Urinary bladder (tissue), 4 donors: ENCODE data around the gene OPTN. TPM values are rescaled to one million over a fixed set of nuclear protein-coding genes. Genes with fewer than 3 reads are reported as not detected.
"Not testable (repeated sequence)": the region's sequence is repeated elsewhere in the genome, so short reads cannot be mapped to it uniquely, and the experiment has no call there.

Experiments
- DNase-seq: peaks from one replicate; pipeline ENCODE4 v3.0.0-alpha.2; 2015; ENCODE audit errors: extremely low spot score
- H3K27ac ChIP-seq: one replicate; pipeline ENCODE4 v1.5.1; 2013; ENCODE audit warnings: low read depth, mild to moderate bottlenecking, moderate library complexity
- H3K36me3 ChIP-seq: one replicate; pipeline ENCODE4 v1.6.1; 2013; ENCODE audit warnings: mild to moderate bottlenecking, moderate library complexity; ENCODE audit not compliant: insufficient read depth
- H3K4me1 ChIP-seq: one replicate; pipeline ENCODE4 v1.6.1; 2013; ENCODE audit warnings: mild to moderate bottlenecking, moderate library complexity; ENCODE audit not compliant: insufficient read depth
- H3K4me3 ChIP-seq: one replicate; pipeline ENCODE4 v1.5.1; 2013; ENCODE audit warnings: low read depth, low read length
- WGBS: extraction: QIAGEN DNeasy Blood & Tissue Kit; methylation state at CpG from one replicate; pipeline ENCODE4 v1.1.7; 2013; 5-methylcytosine and 5-hydroxymethylcytosine counted together
- polyA plus RNA-seq: library from polyadenylated mRNA; stranded (reverse); fragments of 200-250 nt; gene quantifications from one replicate; pipeline ENCODE4 v1.2.3, GENCODE V29; 2013
- total RNA-seq: library from RNA; depleted of rRNA; stranded (reverse); fragments of >200 nt; gene quantifications from one replicate; pipeline ENCODE4 v1.2.3, GENCODE V29; 2014
- donor health status: healthy with polysubstance abuse.
- donor health status: healthy.

Gene OPTN
- total and polyA plus RNA-seq, 2 donors: 38.5 to 54.9 TPM

DNA sequence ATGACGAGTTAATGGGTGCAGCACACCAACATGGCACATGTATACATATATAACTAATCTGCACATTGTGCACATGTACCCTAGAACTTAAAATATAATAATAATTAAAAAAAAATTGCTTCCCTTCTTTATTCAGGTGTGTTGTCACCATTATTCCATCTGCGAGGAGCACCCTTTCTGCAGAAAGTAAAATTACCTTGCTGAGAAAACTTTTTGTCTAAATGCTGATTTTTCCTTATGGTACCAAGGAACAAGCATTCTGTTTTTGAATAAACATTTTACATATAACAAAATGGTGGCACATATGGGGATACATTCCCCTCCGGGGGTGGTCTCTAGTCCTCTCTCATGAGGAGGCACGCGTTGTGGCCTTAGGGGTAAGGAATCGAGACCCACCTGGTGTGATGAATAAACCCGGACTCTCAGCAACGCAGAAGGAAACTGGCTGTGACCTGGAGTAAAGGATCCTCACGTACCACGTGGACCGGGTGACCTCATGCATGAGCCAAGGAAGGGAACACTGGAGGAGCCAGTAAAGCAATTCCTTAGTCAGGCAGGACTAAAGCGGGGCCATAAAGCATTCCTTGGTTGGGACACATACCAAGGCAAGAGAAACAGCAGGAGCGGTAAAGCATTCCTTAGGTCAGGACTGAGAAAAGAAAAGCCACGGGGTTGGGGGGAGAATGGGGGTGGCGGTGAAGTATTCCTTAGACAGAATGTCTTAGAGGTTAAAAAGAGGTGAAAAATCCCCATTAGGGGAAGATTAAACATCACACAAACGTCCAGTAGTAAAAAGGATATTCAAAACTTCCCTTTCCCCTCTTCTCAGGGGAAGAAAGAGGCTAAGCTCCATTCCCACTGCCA lies 20.8 kb upstream of the OPTN start:
- Histone ChIP-seq H3K4me1 (no peaks in the 10 kb centered on the region), H3K4me3 (no peak overlapping the region), H3K27ac (no peak overlapping the region), H3K36me3 (no peaks in the 10 kb centered on the region)
- WGBS: 87% methylated on average over 16 of the region's 16 CpGs
- no peak for DNase-seq

DNA sequence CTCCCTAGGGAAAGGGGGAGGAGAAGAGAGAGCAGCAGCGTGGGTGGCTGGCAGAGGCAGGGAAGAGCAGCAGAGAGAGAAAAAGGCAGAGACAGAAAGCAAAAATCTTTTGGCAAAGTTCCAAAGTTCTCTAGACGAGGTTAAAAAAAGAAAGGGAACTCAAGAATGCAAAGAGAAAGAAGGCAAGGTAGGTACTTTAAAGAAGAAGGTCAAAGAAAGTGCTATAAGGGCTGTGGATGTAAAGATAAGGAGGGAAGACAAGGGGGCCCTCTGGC lies 20.2 kb upstream of the OPTN start:
- Histone ChIP-seq H3K27ac (no peak overlapping the region), H3K4me1 (no peaks in the 10 kb centered on the region), H3K4me3 (no peak overlapping the region), H3K36me3 (no peaks in the 10 kb centered on the region)
- WGBS: 19% methylated on average over 2 of the region's 2 CpGs
- DNase-seq: no peak

DNA sequence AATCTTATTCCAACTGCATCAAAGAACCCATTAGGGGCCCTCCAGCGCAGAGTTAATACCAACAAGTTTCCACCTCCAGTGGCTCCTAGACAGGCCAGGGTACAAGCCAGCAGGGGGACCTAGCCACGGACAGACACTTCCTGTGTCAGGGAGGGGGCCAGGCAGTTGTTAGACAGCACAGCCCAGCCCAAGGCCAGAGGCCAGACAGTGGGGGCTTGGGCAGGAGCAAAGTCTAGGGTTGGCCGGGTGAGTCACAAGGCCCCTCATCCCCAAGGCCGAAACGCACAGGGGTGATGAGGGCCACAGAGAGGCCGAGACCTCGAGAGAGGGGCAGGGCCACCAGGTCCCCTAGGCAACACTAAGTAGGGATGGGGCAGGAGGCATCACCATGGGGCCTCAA lies 19.3 kb upstream of the OPTN start:
- H3K4me3 ChIP-seq: no peak overlapping the region
- H3K27ac ChIP-seq: no peak overlapping the region
- WGBS: 78% methylated on average over 7 of the region's 7 CpGs
- no peaks in the 10 kb centered on the region for H3K36me3 ChIP-seq
- no peak for DNase-seq
- no peaks in the 10 kb centered on the region for H3K4me1 ChIP-seq

DNA sequence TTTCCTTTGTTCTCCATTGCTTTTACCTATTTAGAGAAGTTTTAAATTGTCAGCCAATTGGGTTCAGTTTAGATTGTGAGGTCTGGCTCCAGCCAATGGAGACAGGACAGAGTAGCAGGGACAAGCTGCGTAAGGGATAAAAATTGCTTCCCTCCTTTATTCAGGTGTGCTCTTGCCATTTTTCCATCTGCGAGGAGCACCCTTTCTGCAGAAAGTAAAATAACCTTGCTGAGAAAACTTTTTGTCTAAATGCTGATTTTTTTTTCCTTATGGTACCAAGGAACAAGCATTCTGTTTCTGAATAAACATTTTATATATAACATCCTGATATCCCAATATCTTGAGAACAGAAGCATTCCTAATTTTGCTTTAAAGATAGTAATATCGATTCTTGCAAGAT lies 16.3 kb upstream of the OPTN start:
- DNase-seq, H3K4me1 ChIP-seq, H3K36me3 ChIP-seq, H3K4me3 ChIP-seq, H3K27ac ChIP-seq: not testable (repeated sequence)
- 95% methylated on average over 3 of the region's 3 CpGs for WGBS

DNA sequence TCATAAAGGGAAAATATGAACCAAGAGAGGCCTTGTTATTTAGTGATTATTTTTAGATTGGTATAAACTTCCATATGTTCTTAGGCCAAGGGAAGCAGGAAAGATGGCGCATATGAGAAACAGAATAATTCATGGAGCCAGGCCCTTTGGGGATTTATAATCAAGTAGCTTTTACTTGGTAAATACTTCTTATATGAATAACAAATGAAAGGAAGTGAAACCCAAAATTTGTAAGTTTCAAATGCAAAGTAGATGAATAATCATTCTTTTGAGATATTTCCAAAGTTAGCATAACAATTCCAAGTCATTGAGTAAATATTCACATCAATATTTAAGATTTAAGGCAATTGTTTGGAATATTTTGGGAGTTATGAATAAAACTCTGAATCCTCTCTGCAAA lies 13.9 kb upstream of the OPTN start:
- no peak for DNase-seq
- Histone ChIP-seq H3K4me3 (no peak overlapping the region), H3K4me1 (no peaks in the 10 kb centered on the region), H3K27ac (no peak overlapping the region), H3K36me3 (no peaks in the 10 kb centered on the region)
- 96% methylated on average over 1 of the region's 1 CpG for WGBS

DNA sequence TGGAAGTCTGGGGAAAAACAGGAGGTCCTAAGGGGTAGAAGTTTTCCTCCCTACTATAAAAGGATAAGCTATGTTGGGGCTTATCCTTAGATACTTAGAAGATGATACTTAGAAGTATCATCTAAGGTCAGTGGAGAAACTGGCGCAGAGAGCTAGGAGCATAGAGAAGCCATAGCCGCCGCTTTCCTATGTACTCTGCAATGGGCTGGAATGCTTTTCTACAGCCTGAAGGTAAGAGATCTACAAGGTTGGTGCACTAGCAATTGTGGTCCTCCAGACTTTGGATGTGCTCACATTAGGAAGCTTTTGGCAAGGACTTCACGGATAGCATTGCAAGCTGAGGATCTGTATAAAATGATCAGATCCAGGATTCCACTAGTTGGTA lies 12.4 kb upstream of the OPTN start:
- Histone ChIP-seq H3K27ac (no peak overlapping the region), H3K4me3 (no peak overlapping the region), H3K4me1 (no peaks in the 10 kb centered on the region), H3K36me3 (no peaks in the 10 kb centered on the region)
- no peak for DNase-seq
- 92% methylated on average over 4 of the region's 4 CpGs for WGBS

DNA sequence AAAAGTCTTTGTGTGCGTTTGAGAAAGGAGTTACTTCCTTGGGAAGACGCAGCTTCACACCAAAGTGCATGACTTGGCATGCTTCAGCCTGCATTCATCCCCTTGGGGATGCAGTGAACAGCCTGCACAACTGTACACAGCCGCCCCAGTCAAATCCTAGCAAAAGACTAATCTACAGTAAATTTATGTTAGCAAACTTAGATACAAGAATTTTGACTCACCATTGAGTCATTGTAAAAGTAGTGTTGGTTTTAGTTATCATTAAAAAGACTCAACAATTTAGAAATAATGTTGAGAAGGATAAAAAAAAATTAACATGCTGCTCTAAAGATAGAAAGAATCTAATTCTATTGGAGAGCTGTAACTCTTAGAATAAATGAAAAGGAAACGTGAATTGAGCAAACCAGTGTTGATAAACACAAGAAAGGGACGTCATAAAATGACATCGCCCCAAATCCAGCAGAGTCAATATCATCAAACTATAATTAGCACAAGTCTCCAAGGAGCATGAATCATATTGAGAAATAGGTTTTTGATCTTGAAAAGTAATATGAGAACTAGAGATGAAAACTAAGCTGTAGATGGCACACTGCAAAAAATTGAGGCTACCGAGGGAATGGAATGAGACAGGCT lies 11.9 kb upstream of the OPTN start:
- Histone ChIP-seq H3K27ac (no peak overlapping the region), H3K36me3 (no peaks in the 10 kb centered on the region), H3K4me3 (no peak overlapping the region), H3K4me1 (no peaks in the 10 kb centered on the region)
- DNase-seq: no peak
- 48% methylated on average over 7 of the region's 7 CpGs for WGBS

DNA sequence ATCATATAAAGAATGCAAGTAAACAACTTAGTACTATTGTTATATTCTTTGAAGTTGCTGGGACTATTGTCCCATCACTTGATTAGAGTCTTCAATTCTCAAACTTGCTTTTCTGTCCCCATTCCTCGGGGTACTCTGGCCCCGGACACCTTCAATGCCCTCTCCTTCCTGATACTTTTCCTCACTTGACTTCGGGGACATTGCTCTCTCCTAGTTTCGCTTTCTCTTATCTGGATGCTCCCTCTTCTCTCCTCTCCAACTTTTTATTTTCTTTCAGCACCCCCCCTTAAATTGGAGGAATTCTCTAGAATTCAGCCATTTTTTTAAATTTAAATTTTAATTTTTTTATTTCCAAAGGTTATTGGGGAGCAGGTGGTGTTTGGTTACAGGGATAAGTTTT lies 10.6 kb upstream of the OPTN start:
- Histone ChIP-seq H3K36me3 (no peaks in the 10 kb centered on the region), H3K4me1 (no peaks in the 10 kb centered on the region), H3K27ac (no peak overlapping the region), H3K4me3 (no peak overlapping the region)
- WGBS: 90% methylated on average over 4 of the region's 4 CpGs
- no peak for DNase-seq

DNA sequence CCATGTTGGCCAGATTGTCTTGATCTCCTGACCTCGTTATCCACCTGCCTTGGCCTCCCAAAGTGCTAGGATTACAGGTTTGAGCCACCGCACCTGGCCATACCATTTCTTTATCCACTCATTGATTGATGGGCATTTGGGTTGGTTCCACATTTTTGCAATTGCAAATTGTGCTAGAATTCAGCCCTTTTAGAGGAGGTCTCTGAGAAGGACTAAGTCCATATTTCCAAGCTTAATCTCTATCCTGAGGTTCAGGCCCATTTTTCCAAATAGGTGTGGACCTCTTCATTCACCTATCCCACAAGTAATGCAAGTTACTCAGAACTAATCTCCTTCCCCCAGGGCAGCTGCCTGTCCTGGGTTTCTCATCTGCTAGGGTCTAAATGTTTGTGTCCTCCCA lies 9.7 kb upstream of the OPTN start:
- no peak for DNase-seq
- Histone ChIP-seq H3K27ac (no peak overlapping the region), H3K4me1 (no peaks in the 10 kb centered on the region), H3K36me3 (no peaks in the 10 kb centered on the region), H3K4me3 (no peak overlapping the region)
- 89% methylated on average over 2 of the region's 2 CpGs for WGBS

DNA sequence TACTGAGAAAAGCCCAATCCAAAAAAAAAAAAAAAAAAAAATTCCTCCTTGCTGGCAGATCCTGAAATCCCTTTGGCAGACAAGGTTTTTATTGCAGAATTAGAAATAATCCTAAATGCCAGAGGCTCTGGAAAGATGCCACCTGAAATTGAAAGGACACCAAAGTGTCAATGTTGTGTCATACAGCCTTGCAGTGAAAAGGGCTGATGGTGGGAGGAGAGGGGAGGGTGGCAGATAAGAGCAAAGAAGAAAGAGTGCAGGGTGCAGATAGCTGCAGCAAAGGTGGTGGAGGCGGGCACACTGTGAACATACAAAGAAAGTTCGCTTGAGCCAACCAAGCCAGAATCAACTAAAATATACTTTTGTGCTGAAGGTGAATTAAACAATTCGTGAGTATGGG lies 8.2 kb upstream of the OPTN start:
- no peak for DNase-seq
- H3K36me3 ChIP-seq: no peaks in the 10 kb centered on the region
- no peaks in the 10 kb centered on the region for H3K4me1 ChIP-seq
- no peak overlapping the region for H3K4me3 ChIP-seq
- 74% methylated on average over 3 of the region's 3 CpGs for WGBS
- no peak overlapping the region for H3K27ac ChIP-seq

DNA sequence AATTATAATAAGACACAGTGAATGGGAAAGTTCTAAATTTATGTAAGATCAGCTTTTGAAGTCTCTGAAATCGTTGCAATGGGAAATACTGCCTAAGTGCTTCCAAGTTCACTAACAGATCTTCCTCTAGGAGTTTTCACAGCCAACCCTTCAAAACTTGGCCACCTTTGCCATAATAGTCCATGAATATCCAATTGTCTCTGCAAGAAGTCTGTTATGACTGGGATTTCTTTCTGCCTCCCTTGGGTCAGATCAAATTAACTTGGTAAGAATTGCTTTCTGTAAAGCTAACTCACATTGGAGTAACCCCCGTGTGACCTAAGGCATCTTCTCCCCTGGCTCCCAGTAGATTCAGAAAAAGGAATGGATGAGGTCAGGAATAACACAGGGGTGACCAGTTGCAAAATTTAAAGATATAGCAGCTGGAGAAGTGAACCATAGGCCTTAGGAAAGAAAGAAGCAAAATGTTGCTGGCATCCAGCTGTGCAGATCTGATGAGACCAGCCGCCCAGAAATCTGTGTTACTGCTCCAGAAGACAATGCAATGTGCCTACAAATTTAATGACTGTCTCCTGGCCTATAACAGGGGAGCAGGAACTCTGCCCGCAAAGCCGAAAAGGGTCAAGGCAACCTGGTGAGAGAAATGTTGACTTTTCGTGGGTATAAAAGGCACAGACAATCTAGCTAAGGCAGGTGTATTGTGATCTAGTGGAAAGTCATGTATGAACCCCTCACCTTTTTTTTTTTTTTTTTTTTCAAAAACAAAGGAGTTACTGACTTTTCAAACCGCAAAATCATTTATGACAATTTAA lies 7.5 kb upstream of the OPTN start:
- Histone ChIP-seq H3K27ac (no peak overlapping the region), H3K4me3 (no peak overlapping the region), H3K36me3 (no peaks in the 10 kb centered on the region), H3K4me1 (no peaks in the 10 kb centered on the region)
- peak; percentile 26 for DNase-seq
- 70% methylated on average over 7 of the region's 7 CpGs for WGBS

DNA sequence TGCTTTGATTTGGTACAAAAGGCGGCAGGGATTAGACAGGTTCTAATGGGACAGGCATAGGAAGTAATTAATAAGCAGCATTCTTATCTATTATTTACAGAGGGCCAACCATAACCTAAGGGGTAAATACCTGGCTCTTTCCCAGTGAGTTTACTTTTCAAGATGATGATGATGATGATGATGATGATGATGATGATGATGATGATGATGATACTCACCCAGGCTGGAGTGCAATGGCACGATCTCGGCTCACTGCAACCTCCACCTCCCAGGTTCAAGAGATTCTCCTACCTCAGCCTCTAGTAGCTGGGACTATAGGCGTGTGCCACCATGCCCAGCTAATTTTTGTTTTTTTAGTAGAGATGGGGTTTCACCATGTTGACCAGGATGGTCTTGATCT lies 5.9 kb upstream of the OPTN start:
- H3K4me1 ChIP-seq, H3K36me3 ChIP-seq, H3K27ac ChIP-seq, DNase-seq, H3K4me3 ChIP-seq: not testable (repeated sequence)
- 97% methylated on average over 4 of the region's 4 CpGs for WGBS

DNA sequence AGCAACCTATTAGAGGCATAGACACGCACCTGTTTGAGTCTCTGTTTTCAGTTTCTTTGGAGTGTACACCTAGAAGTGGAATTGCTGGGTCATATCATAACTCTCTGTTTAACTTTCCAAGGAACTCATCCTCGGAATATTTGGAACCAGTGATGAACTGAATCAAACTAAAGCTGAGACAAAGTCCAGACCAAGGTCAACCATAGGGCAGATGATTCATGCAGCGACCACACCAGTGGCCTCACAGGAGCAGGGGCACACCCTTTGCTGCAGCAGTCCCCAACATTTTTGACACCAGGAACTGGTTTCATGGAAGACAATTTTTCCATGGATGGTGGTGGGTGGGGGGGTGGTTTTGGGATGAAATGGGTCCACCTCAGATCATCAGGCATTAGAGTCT lies 4.9 kb upstream of the OPTN start:
- H3K27ac ChIP-seq: no peak overlapping the region
- H3K4me3 ChIP-seq: no peak overlapping the region
- WGBS: 61% methylated on average over 3 of the region's 3 CpGs
- no peaks in the 10 kb centered on the region for H3K36me3 ChIP-seq
- H3K4me1 ChIP-seq: no peaks in the 10 kb centered on the region
- no peak for DNase-seq

DNA sequence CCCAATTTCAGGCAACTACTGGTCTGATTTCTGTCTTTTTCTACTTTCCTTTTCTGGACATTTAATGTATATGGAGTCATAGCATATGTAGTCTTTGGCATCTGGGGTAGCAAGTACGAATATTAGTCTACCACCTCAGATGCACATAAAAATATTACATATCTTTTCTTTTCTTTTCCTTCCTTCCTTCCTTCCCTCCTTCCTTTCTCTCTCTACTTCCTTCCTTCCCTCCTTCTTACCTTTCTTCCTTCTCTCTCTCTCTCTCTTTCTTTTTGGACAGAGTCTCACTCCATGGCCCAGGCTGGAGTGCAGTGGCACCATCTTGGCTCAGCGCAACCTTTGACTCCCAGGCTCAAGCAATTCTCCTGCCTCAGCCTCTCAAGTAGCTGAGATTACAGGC lies 4.0 kb upstream of the OPTN start:
- H3K27ac ChIP-seq: no peak overlapping the region
- WGBS: 94% methylated on average over 2 of the region's 2 CpGs
- no peak for DNase-seq
- no peak overlapping the region for H3K4me3 ChIP-seq
- H3K4me1 ChIP-seq: no peaks in the 10 kb centered on the region
- H3K36me3 ChIP-seq: no peaks in the 10 kb centered on the region
